GM12891 (cell line): ENCODE measurements around the gene RNF13.

Experiments used
- PAX5 ChIP-seq: IDR thresholded peaks from 2 replicates; pipeline ENCODE4 v1.6.1; 2011; ENCODE audit warnings: low read length, moderate library complexity, mild to moderate bottlenecking; ENCODE audit not compliant: insufficient read depth, severe bottlenecking
- POLR2A ChIP-seq: IDR thresholded peaks from 2 replicates; pipeline ENCODE4 v1.6.1; 2011; ENCODE audit warnings: low read depth, low read length, control low read depth
- POLR2AphosphoS5 ChIP-seq: IDR thresholded peaks from 2 replicates; pipeline ENCODE4 v1.6.1; 2011; ENCODE audit warnings: low read depth, low read length, control low read depth
- POU2F2 ChIP-seq: IDR thresholded peaks from 2 replicates; pipeline ENCODE4 v1.6.1; 2011; ENCODE audit warnings: low read depth, mild to moderate bottlenecking, control low read depth, low read length, moderate library complexity
- SPI1 ChIP-seq: IDR thresholded peaks from 2 replicates; pipeline ENCODE4 v1.6.1; 2011; ENCODE audit warnings: low read depth, low read length, control low read depth
- TAF1 ChIP-seq: IDR thresholded peaks from 2 replicates; pipeline ENCODE4 v1.6.1; 2011; ENCODE audit warnings: low read depth, low read length, control low read depth

GRCh38 chr3:149999421-149999820, 186.4 kb downstream of the RNF13 start:
- no peak for TF ChIP-seq POLR2A
- no peak for TF ChIP-seq TAF1
- TF ChIP-seq POLR2AphosphoS5: no peak
- TF ChIP-seq SPI1: no peak
- no peak for TF ChIP-seq POU2F2
- no peak for TF ChIP-seq PAX5
